GM19043 (cell line): Measurements from ENCODE around the gene ASXL1.

Experiments used
- ATAC-seq: cut with Tn5 transposase; IDR thresholded peaks from one replicate; pipeline ENCODE4 v1.9.1; 2021; ENCODE audit warnings: low read depth; ENCODE audit not compliant: unreplicated experiment

Gene ASXL1

GRCh38 chr20:32474967-32475811 lies 117.1 kb downstream of the ASXL1 start:
- no peak for ATAC-seq

- ATAC-seq = no peak
Observed at GRCh38 chr20:32476684-32477593, 118.8 kb downstream of the ASXL1 start.

- ATAC-seq = no peak
Observed at GRCh38 chr20:32477594-32478512, 119.7 kb downstream of the ASXL1 start.

- ATAC-seq = no peak
Observed at GRCh38 chr20:32478576-32478975, 120.4 kb downstream of the ASXL1 start.

GRCh38 chr20:32479012-32479411 lies 120.9 kb downstream of the ASXL1 start:
- no peak for ATAC-seq

GRCh38 chr20:32479697-32480171 lies 121.6 kb downstream of the ASXL1 start:
- ATAC-seq = no peak

GRCh38 chr20:32480371-32481241 lies 122.5 kb downstream of the ASXL1 start:
- ATAC-seq = no peak

GRCh38 chr20:32481311-32482142 lies 123.4 kb downstream of the ASXL1 start:
- no peak for ATAC-seq

- no peak for ATAC-seq
Observed at GRCh38 chr20:32482143-32482441, 124.0 kb downstream of the ASXL1 start.

GRCh38 chr20:32482442-32483261 lies 124.5 kb downstream of the ASXL1 start:
- no peak for ATAC-seq

GRCh38 chr20:32483351-32484224 lies 125.5 kb downstream of the ASXL1 start:
- ATAC-seq = no peak

GRCh38 chr20:32484225-32484957 lies 126.3 kb downstream of the ASXL1 start:
- no peak for ATAC-seq

- ATAC-seq = no peak
Observed at GRCh38 chr20:32484958-32485769, 127.0 kb downstream of the ASXL1 start.

- ATAC-seq = no peak
Observed at GRCh38 chr20:32485770-32486478, 127.8 kb downstream of the ASXL1 start.

- no peak for ATAC-seq
Observed at GRCh38 chr20:32487381-32487780, 129.2 kb downstream of the ASXL1 start.
